H1 (cell line): ENCODE measurements around the gene DAGLA. TPM values are rescaled to one million over a fixed set of nuclear protein-coding genes. Genes with fewer than 3 reads are reported as not detected.

ENCODE experiments used
- CTCF ChIA-PET: fragments of 300-600 bp; sonication (Branson Sonifier 250); formaldehyde crosslinking; loops from one replicate; lab custom pipeline; 2021; ENCODE audit not compliant: partially characterized antibody; lab: Charles Lee
- POLR2A ChIA-PET: fragments of 300-600 bp; sonication (Branson Sonifier 250); formaldehyde crosslinking; loops from one replicate; lab custom pipeline; 2021; ENCODE audit warnings: inconsistent platforms; ENCODE audit not compliant: partially characterized antibody; lab: Charles Lee
- DNase-seq, 2 experiments: peaks; one replicate each; pipeline versions ENCODE4 v3.0.0 to v3.0.0-alpha.2; 2010 to 2022; ENCODE audit warnings: low spot score in 2 of 2, low read depth in 1 of 2, mixed read lengths in 1 of 2
- FAIRE-seq: peaks from 2 replicates; lab custom pipeline; 2011; peaks lifted over from hg19 to GRCh38; lab: Jason Lieb, UNC
- H2AFZ ChIP-seq: 2 replicates; pipeline ENCODE4 v1.8.1; 2012; ENCODE audit warnings: low read length, inconsistent platforms
- H2AK5ac ChIP-seq: 2 replicates; pipeline ENCODE4 v1.6.1; 2013; ENCODE audit warnings: low read depth, low read length
- H2BK120ac ChIP-seq: replicated peaks from 2 replicates; pipeline ENCODE3; 2013; ENCODE audit warnings: low read depth, low read length, inconsistent platforms
- H2BK12ac ChIP-seq: 2 replicates; pipeline ENCODE4 v1.6.1; 2013; ENCODE audit warnings: low read depth, low read length
- H2BK15ac ChIP-seq: 2 replicates; pipeline ENCODE4 v1.6.1; 2013; ENCODE audit warnings: low read length
- H2BK20ac ChIP-seq: 2 replicates; pipeline ENCODE4 v1.6.1; 2013; ENCODE audit warnings: low read length
- H2BK5ac ChIP-seq: 2 replicates; pipeline ENCODE4 v1.6.1; 2013; ENCODE audit warnings: low read depth, low read length
- H3K14ac ChIP-seq: 2 replicates; pipeline ENCODE4 v1.6.1; 2013; ENCODE audit warnings: inconsistent platforms; ENCODE audit not compliant: insufficient read length
- H3K18ac ChIP-seq: 2 replicates; pipeline ENCODE4 v1.6.1; 2013; ENCODE audit warnings: low read length; ENCODE audit errors: extremely low read depth
- H3K23ac ChIP-seq: 2 replicates; pipeline ENCODE4 v1.6.1; 2013; ENCODE audit warnings: inconsistent platforms; ENCODE audit not compliant: insufficient read length
- H3K23me2 ChIP-seq: 2 replicates; pipeline ENCODE4 v1.6.1; 2013; ENCODE audit warnings: low read depth, low read length
- H3K27ac ChIP-seq: 2 replicates; pipeline ENCODE4 v1.6.1; 2011; ENCODE audit warnings: low read depth, low read length, inconsistent platforms
- H3K27me3 ChIP-seq, 4 experiments: replicated peaks in 1 of 4; 1 replicate in 1 of 4; 2 replicates in 3 of 4; pipeline versions ENCODE4 v1.6.1 to v1.8.1; 2011 to 2013; ENCODE audit warnings: low read length in 3 of 4, mild to moderate bottlenecking in 3 of 4, inconsistent platforms in 2 of 4, mixed read lengths in 2 of 4, moderate library complexity in 1 of 4; ENCODE audit not compliant: control insufficient read depth in 3 of 4, insufficient read depth in 3 of 4; ENCODE audit errors: extremely low read depth in 1 of 4
- H3K36me3 ChIP-seq, 4 experiments: 2 replicates each; pipeline versions ENCODE4 v1.6.1 to v1.8.1; 2011 to 2013; ENCODE audit warnings: mild to moderate bottlenecking in 4 of 4, low read length in 3 of 4, moderate library complexity in 2 of 4, control low read depth in 1 of 4, inconsistent platforms in 1 of 4; ENCODE audit not compliant: insufficient read depth in 4 of 4, control insufficient read depth in 2 of 4
- H3K4ac ChIP-seq: replicated peaks from 2 replicates; pipeline ENCODE3; 2013; ENCODE audit warnings: low read length, low read depth, mixed read lengths, inconsistent platforms; ENCODE audit not compliant: insufficient read length
- H3K4me1 ChIP-seq, 4 experiments: replicated peaks in 1 of 4; 1 replicate in 1 of 4; 2 replicates in 3 of 4; pipeline versions ENCODE4 v1.6.1 to v1.8.1; 2011 to 2013; ENCODE audit warnings: low read length in 3 of 4, inconsistent platforms in 2 of 4, mixed read lengths in 1 of 4; ENCODE audit not compliant: insufficient read depth in 4 of 4, control insufficient read depth in 3 of 4
- H3K4me2 ChIP-seq, 2 experiments: 2 replicates each; pipeline versions ENCODE4 v1.6.1 to v1.8.1; 2011 to 2013; ENCODE audit warnings: low read depth in 2 of 2, low read length in 2 of 2, control low read depth in 1 of 2, inconsistent platforms in 1 of 2, mild to moderate bottlenecking in 1 of 2; ENCODE audit not compliant: insufficient read depth in 1 of 2
- H3K4me3 ChIP-seq, 4 experiments: fragments of 200-600, 300-600 bp in 1 of 4; sonication (generic), shearing (Covaris generic), sonication (Bioruptor Twin) in 1 of 4; 2 replicates each; pipeline versions ENCODE4 v1.5.1 to v1.8.1; 2011 to 2016; ENCODE audit warnings: low read length in 4 of 4, low read depth in 3 of 4, control low read depth in 2 of 4, inconsistent platforms in 2 of 4, mild to moderate bottlenecking in 2 of 4, mixed read lengths in 1 of 4, moderate library complexity in 1 of 4; ENCODE audit not compliant: insufficient read depth in 2 of 4; ENCODE audit errors: extremely low read depth in 1 of 4
- H3K56ac ChIP-seq: replicated peaks from 2 replicates; pipeline ENCODE3; 2013; ENCODE audit warnings: low read depth, mild to moderate bottlenecking, mixed read lengths, low read length, inconsistent platforms; ENCODE audit not compliant: insufficient read length
- H3K79me1 ChIP-seq: 2 replicates; pipeline ENCODE4 v1.6.1; 2013; ENCODE audit warnings: low read depth, low read length, control low read depth
- H3K79me2 ChIP-seq, 2 experiments: 2 replicates each; pipeline versions ENCODE4 v1.6.1 to v1.8.1; 2012 to 2013; ENCODE audit warnings: low read length in 2 of 2, mild to moderate bottlenecking in 2 of 2, inconsistent platforms in 1 of 2; ENCODE audit not compliant: insufficient read depth in 2 of 2, control insufficient read depth in 1 of 2
- H3K9ac ChIP-seq, 4 experiments: replicated peaks in 1 of 4; 1 replicate in 1 of 4; 2 replicates in 3 of 4; pipeline versions ENCODE4 v1.6.1 to v1.8.1; 2011 to 2013; ENCODE audit warnings: low read depth in 3 of 4, low read length in 3 of 4, control low read depth in 2 of 4, mild to moderate bottlenecking in 2 of 4, moderate library complexity in 2 of 4, inconsistent platforms in 1 of 4; ENCODE audit errors: extremely low read depth in 1 of 4
- H3K9me3 ChIP-seq, 2 experiments: 2 replicates each; pipeline versions ENCODE4 v1.6.1 to v1.8.1; 2012 to 2013; ENCODE audit warnings: mild to moderate bottlenecking in 2 of 2, moderate library complexity in 2 of 2, control low read depth in 1 of 2, inconsistent platforms in 1 of 2, low read depth in 1 of 2, low read length in 1 of 2, mixed read lengths in 1 of 2; ENCODE audit not compliant: insufficient read depth in 2 of 2
- H4K20me1 ChIP-seq, 2 experiments: replicated peaks in 1 of 2; 2 replicates each; pipeline versions ENCODE3 to v1.8.1; 2011 to 2013; ENCODE audit warnings: inconsistent platforms in 2 of 2, low read length in 2 of 2, mild to moderate bottlenecking in 1 of 2; ENCODE audit not compliant: insufficient read depth in 2 of 2, control insufficient read depth in 1 of 2
- H4K5ac ChIP-seq: 2 replicates; pipeline ENCODE4 v1.6.1; 2013; ENCODE audit warnings: low read length, low read depth, mixed read lengths, inconsistent platforms; ENCODE audit not compliant: insufficient read length
- H4K8ac ChIP-seq: 2 replicates; pipeline ENCODE4 v1.8.0; 2013; ENCODE audit warnings: mild to moderate bottlenecking, moderate library complexity, low read length, inconsistent platforms; ENCODE audit not compliant: insufficient read depth; ENCODE audit errors: extremely low read depth
- H4K91ac ChIP-seq: replicated peaks from 2 replicates; pipeline ENCODE3; 2013; ENCODE audit warnings: low read length, mixed read lengths, inconsistent platforms; ENCODE audit not compliant: insufficient read length
- ATF3 ChIP-seq: IDR thresholded peaks from 2 replicates; pipeline ENCODE4 v1.6.1; 2011; ENCODE audit warnings: low read depth, mild to moderate bottlenecking, low read length; ENCODE audit not compliant: insufficient read depth
- PHF8 ChIP-seq: fragments of 200-600 bp; sonication (generic); conservative IDR thresholded peaks from 2 replicates; pipeline ENCODE4 v1.7.1; 2012; ENCODE audit warnings: low read depth, mild to moderate bottlenecking, inconsistent platforms, low read length, moderate library complexity
- POU5F1 ChIP-seq: IDR thresholded peaks from 2 replicates; pipeline ENCODE4 v1.6.1; 2011; ENCODE audit warnings: low read depth, mild to moderate bottlenecking, low read length, moderate library complexity
- WGBS, 2 experiments: shearing (Covaris generic) in 1 of 2; methylation state at CpG; one replicate each; pipeline versions ENCODE4 v1.1.6 to v1.1.7; 2013 to 2015; ENCODE audit warnings: low lambda C conversion rate in 2 of 2, mixed read lengths in 2 of 2, inconsistent platforms in 1 of 2, low coverage in 1 of 2, missing lambda C conversion rate in 1 of 2; ENCODE audit not compliant: insufficient replicate concordance in 2 of 2, insufficient coverage in 1 of 2, insufficient read length in 1 of 2; ENCODE audit errors: extremely low coverage in 1 of 2, missing lambda C conversion rate in 1 of 2; 5-methylcytosine and 5-hydroxymethylcytosine counted together
- polyA plus RNA-seq, 7 experiments: library from polyadenylated mRNA; depleted of rRNA in 3 of 7; stranded (reverse) in 5 of 7; unstranded in 2 of 7; fragments of >200 nt in 5 of 7; fragments of 200-250 nt in 2 of 7; gene quantifications; 1 replicate in 5 of 7; 2 replicates in 1 of 7; 4 replicates in 1 of 7; pipeline versions ENCODE4 v1.2.1 to v1.2.3, GENCODE V29; 2011 to 2013; ENCODE audit warnings: missing spikeins in 2 of 7, mixed read lengths in 2 of 7
- total RNA-seq: library from RNA; stranded (reverse); fragmentation: NEBNext Ultra II Directional; extraction: Animal tissue kit (Norgen Biotek cat#: 25700); gene quantifications from 2 replicates; pipeline ENCODE4 v1.2.1, GENCODE V29; 2021

DAGLA gene
- total and polyA plus RNA-seq, 2 of the 8 experiments (the other 6 are each of a cell fraction or from before 2014, with no cell fraction given), result 3.6 to 6.6 TPM

- no peak overlapping the region for H2AK5ac ChIP-seq
- no peak overlapping the region for H2BK12ac ChIP-seq
- H3K23ac ChIP-seq, result no peak overlapping the region
- TF ChIP-seq ATF3, result no peak
- TF ChIP-seq POU5F1, result no peak
- TF ChIP-seq PHF8, result no peak
- no peak overlapping the region for H4K91ac ChIP-seq
- H3K18ac ChIP-seq, result no peak overlapping the region
- H3K27ac ChIP-seq, result no peak overlapping the region
- H3K36me3 ChIP-seq, result peaks cover 0 to 9% (median 0%) of the 10 kb centered on the region in 4 experiments; a peak in 1 of 8 replicates
- no peak overlapping the region for H2BK20ac ChIP-seq
- no peak overlapping the region for H3K9ac ChIP-seq
- no peak for FAIRE-seq
- no peak overlapping the region for H3K4ac ChIP-seq
- no peaks in the 10 kb centered on the region for H3K9me3 ChIP-seq
- H4K5ac ChIP-seq, result no peak overlapping the region
- no peak for DNase-seq
- H2BK15ac ChIP-seq, result no peak overlapping the region
- H3K14ac ChIP-seq, result no peak overlapping the region
- no peak overlapping the region for H3K56ac ChIP-seq
- H3K4me3 ChIP-seq, result no peak overlapping the region
- H4K8ac ChIP-seq, result no peak overlapping the region
- H2AFZ ChIP-seq, result no peak overlapping the region
- H3K27me3 ChIP-seq, result no peaks in the 10 kb centered on the region
- H3K4me1 ChIP-seq, result peaks cover 0 to 5% (median under 1%) of the 10 kb centered on the region in 4 experiments; a peak in 4 of 7 replicates
- H2BK5ac ChIP-seq, result no peak overlapping the region
- no peak overlapping the region for H2BK120ac ChIP-seq
- H4K20me1 ChIP-seq, result peaks cover 0 to 2% of the 10 kb centered on the region in 2 experiments
- CTCF ChIA-PET, result interaction anchor here (0.9 to 10.9 kb wide), 4 partner anchors 11 to 46 kb away, joined by 3 to 127 read pairs (median 10); no protein-coding TSS in a partner anchor
- H3K4me2 ChIP-seq, result no peak overlapping the region
- H3K79me1 ChIP-seq, result no peaks in the 10 kb centered on the region
- POLR2A ChIA-PET, result no interaction called here
- H3K79me2 ChIP-seq, result no peaks in the 10 kb centered on the region
- H3K23me2 ChIP-seq, result no peaks in the 10 kb centered on the region
- WGBS, 2 experiments, result 92% methylated on average over 7 of the region's 7 CpGs; no CpG with 5 or more reads in 1 of the 2 experiments
These were observed 62.2 kb downstream of the DAGLA start for GRCh38 chr11:61742391-61742790.
